Stimulated activated CD8-positive, alpha-beta memory T cell treated with anti-CD3 and anti-CD28 coated beads, Interleukin-12 subunit alpha, Interleukin-12 subunit beta, amount 100 ng/mL, for 24 hours (primary cell): ENCODE results near the gene TMEM175.

Source experiments
- DNase-seq: peaks from one replicate; pipeline ENCODE4 v3.0.0-alpha.2; 2020; ENCODE audit errors: extremely low read depth

TMEM175 gene

GRCh38 chr4:947491-947971 lies 15.3 kb downstream of the TMEM175 start:
- no peak for DNase-seq

- no peak for DNase-seq
Observed at GRCh38 chr4:948101-948935, 16.1 kb downstream of the TMEM175 start.

- no peak for DNase-seq
Observed at GRCh38 chr4:948936-949300, 16.7 kb downstream of the TMEM175 start.

- no peak for DNase-seq
Observed at GRCh38 chr4:949656-950055, 17.4 kb downstream of the TMEM175 start.

- no peak for DNase-seq
Observed at GRCh38 chr4:950136-951020, 18.1 kb downstream of the TMEM175 start.

GRCh38 chr4:951186-951585 lies 18.9 kb downstream of the TMEM175 start:
- DNase-seq: no peak

- no peak for DNase-seq
Observed at GRCh38 chr4:951594-952468, 19.6 kb downstream of the TMEM175 start.

- DNase-seq: no peak
Observed at GRCh38 chr4:952881-953573, 20.8 kb downstream of the TMEM175 start.

GRCh38 chr4:953574-953915 lies 21.3 kb downstream of the TMEM175 start:
- DNase-seq: no peak

- no peak for DNase-seq
Observed at GRCh38 chr4:954211-955020, 22.2 kb downstream of the TMEM175 start.

GRCh38 chr4:955161-955921 lies 23.1 kb downstream of the TMEM175 start:
- DNase-seq: no peak

GRCh38 chr4:955931-956381 lies 23.7 kb downstream of the TMEM175 start:
- DNase-seq: no peak

GRCh38 chr4:956531-957230 lies 24.4 kb downstream of the TMEM175 start:
- DNase-seq: no peak

GRCh38 chr4:957231-957580 lies 24.9 kb downstream of the TMEM175 start:
- no peak for DNase-seq

- DNase-seq: no peak
Observed at GRCh38 chr4:957581-958313, 25.5 kb downstream of the TMEM175 start.

GRCh38 chr4:958314-958665 lies 26.0 kb downstream of the TMEM175 start:
- no peak for DNase-seq

- DNase-seq: no peak
Observed at GRCh38 chr4:958696-959337, 26.6 kb downstream of the TMEM175 start.
